NCI-H2196 (cell line): ENCODE data around the gene ELOVL6.

Experiments
- DNase-seq: peaks from one replicate; lab custom pipeline; 2025; ENCODE audit not compliant: unreplicated experiment; lab: John Stamatoyannopoulos, UW

ELOVL6 gene

DNA sequence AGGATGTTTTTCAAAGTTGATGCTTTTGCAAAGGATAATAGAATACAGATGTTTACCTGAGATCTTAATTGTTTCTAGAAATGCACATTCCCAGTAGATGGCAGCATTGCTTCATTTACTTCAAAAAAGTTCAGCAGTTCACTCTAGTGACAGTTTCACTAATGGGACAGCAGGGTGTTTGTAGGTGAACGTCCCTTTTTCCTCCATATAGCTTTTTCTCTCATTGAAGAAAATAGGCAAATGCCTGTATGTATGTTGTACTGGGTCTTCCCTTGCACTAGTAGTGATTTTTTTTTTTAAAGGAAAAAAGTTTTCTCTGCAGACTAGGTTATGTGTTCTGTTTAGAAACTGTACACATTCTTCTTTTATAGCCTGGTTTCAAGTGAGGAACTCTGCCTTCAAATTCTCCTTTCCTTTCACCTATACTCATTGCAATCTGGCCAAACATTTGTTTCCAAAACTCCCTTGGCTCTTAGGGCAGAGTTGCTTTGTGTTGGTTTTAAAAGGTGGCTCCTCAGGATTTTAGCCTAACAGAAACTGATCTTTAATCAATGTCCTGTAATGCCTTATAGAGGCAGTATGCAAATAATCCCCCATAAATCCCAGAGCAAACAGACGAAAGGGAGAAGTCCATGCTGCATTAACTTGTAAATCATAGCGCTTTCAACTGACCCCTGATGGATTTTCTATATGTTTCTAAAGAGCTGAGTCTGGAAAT lies 199.4 kb downstream of the ELOVL6 start:
- peak; percentile 67 for DNase-seq

- DNase-seq = no peak
Observed at GRCh38 chr4:109996526-109996925, 201.9 kb downstream of the ELOVL6 start.
